ENCODE data around the gene PEX11B. TPM values are rescaled to one million over a fixed set of nuclear protein-coding genes. Genes with fewer than 3 reads are reported as not detected.
A peak's percentile ranks its signal among the peaks of the same experiment; 100 is the strongest.

PEX11B gene
- total RNA-seq, 1 donor from 2014 or later = 18.7 TPM

DNA sequence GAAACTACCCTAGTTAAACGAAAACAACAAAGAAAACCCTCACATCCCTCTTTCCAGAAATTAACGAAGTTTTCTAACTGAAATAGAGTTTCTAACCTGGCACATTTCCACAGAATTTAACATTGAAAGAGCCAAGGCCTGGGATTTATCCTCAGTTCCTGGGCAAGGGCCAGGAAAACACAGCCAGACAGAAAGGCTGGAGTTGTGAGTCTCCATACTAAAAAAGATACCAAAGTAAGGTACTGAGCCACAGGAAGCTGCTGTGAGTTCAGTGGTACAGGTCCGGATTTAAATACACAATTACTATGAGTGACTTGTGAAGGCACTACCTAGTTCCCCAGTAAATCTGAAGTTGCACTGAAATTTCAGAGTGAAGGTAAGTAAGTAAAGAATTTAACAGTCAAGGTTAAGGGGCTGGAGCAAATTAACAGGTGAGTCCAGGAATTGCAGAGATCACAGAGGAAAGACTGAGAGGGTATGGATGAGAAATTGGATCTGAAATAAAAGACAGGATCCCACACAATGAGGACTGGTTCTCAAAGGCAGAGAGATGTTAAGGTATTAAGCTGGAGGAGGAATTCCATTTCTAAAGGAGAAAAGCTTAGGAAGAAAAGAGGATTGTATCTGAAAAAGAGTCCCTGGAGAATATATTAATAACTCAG lies 38.4 kb upstream of the PEX11B start:
- TF ChIP-seq, protein P1, sequence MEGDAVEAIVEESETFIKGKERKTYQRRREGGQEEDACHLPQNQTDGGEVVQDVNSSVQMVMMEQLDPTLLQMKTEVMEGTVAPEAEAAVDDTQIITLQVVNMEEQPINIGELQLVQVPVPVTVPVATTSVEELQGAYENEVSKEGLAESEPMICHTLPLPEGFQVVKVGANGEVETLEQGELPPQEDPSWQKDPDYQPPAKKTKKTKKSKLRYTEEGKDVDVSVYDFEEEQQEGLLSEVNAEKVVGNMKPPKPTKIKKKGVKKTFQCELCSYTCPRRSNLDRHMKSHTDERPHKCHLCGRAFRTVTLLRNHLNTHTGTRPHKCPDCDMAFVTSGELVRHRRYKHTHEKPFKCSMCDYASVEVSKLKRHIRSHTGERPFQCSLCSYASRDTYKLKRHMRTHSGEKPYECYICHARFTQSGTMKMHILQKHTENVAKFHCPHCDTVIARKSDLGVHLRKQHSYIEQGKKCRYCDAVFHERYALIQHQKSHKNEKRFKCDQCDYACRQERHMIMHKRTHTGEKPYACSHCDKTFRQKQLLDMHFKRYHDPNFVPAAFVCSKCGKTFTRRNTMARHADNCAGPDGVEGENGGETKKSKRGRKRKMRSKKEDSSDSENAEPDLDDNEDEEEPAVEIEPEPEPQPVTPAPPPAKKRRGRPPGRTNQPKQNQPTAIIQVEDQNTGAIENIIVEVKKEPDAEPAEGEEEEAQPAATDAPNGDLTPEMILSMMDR (conservative IDR thresholded peaks at IDR 0.05) = no peak
- H3K36me3 Mint-ChIP-seq (ENCODE audit: low read depth) = no peaks in the 10 kb centered on the region
- no peak for DNase-seq (ENCODE audit: low read depth, low spot score)
- peak overlapping the region; percentile 89 for H3K4me3 Mint-ChIP-seq
- H3K27me3 Mint-ChIP-seq (ENCODE audit: low read depth) = peaks cover 23% of the 10 kb centered on the region
- no peaks in the 10 kb centered on the region for H3K9me3 Mint-ChIP-seq
- peak overlapping the region; percentile 54 for H3K27ac Mint-ChIP-seq (ENCODE audit: unreplicated experiment)
- H3K4me1 Mint-ChIP-seq = peaks cover 61% of the 10 kb centered on the region

DNA sequence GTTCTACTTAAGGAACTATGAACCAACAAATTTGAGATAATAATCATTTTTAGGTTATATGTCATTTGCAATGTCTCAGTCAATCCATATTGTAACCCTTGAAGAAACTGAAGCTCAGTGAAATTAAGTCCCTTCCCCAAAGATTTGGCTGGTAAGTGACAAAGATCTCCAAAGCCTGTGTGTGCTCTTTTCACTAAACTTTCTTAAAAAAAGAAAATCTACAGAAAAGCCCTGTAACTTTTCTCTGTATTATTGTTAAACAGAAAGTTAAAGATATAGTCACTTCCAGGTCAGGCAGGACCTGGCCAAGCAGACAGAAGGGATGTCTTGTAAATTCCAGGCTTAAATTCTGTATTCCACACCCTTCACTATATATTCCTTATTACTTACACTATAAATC lies 37.8 kb upstream of the PEX11B start:
- TF ChIP-seq, protein P1 (conservative IDR thresholded peaks at IDR 0.05) = no peak
- no peak overlapping the region for H3K27ac Mint-ChIP-seq (ENCODE audit: unreplicated experiment)
- DNase-seq (ENCODE audit: low read depth, low spot score) = no peak
- H3K4me1 Mint-ChIP-seq = peaks cover 62% of the 10 kb centered on the region
- H3K4me3 Mint-ChIP-seq = peak overlapping the region; percentile 89
- peaks cover 17% of the 10 kb centered on the region for H3K27me3 Mint-ChIP-seq (ENCODE audit: low read depth)
- no peaks in the 10 kb centered on the region for H3K36me3 Mint-ChIP-seq (ENCODE audit: low read depth)
- no peaks in the 10 kb centered on the region for H3K9me3 Mint-ChIP-seq

DNA sequence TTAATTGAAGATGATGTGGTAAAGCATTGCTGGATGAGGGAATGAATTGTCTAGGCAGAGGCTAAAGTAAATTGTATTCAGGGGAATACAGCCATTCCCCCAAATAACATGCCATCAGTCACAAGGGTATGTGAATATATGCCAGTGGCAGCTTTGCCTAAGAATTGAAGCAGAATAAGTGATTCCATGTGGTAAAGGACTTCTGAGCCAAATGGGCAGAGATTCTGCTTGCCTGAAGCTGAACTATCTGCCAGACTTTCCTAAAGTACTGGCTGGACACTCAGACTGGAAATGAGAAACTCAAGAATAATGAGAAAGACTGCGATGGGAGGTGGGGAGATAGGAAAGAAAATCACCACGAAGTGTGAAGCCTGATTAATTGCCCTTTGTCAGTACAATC lies 36.9 kb upstream of the PEX11B start:
- Mint-ChIP-seq H3K4me1 (peaks cover 65% of the 10 kb centered on the region), H3K9me3 (no peaks in the 10 kb centered on the region), H3K27me3 (ENCODE audit: low read depth) (peaks cover 9% of the 10 kb centered on the region), H3K4me3 (peak overlapping the region; percentile 89), H3K27ac (ENCODE audit: unreplicated experiment) (no peak overlapping the region), H3K36me3 (ENCODE audit: low read depth) (no peaks in the 10 kb centered on the region)
- DNase-seq (ENCODE audit: low read depth, low spot score) = no peak
- TF ChIP-seq, protein P1 (conservative IDR thresholded peaks at IDR 0.05) = no peak

DNA sequence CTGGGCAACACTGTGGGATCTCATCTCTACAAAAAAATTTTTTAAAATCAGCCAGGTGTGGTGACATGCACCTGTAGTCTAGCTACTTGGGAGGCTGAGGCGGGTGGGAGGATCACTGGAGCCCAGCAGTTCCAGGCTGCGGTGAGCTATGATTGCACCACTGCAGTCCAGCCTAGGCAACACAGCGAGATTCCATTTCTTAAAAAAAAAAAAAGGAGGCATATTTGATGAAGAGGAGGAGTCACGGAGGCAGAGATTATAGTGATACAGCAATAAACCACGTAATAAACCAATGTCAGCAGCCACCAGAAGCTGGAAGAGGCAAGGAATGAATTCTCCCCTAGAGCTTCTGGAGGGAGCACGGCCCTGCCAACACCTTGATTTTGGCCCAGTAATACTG lies 35.3 kb upstream of the PEX11B start:
- peaks cover 59% of the 10 kb centered on the region for H3K4me1 Mint-ChIP-seq
- H3K27ac Mint-ChIP-seq (ENCODE audit: unreplicated experiment) = no peak overlapping the region
- no peaks in the 10 kb centered on the region for H3K9me3 Mint-ChIP-seq
- peaks cover 3% of the 10 kb centered on the region for H3K27me3 Mint-ChIP-seq (ENCODE audit: low read depth)
- DNase-seq (ENCODE audit: low read depth, low spot score) = no peak
- no peaks in the 10 kb centered on the region for H3K36me3 Mint-ChIP-seq (ENCODE audit: low read depth)
- TF ChIP-seq, protein P1 (conservative IDR thresholded peaks at IDR 0.05) = no peak
- peak overlapping the region; percentile 4 for H3K4me3 Mint-ChIP-seq

DNA sequence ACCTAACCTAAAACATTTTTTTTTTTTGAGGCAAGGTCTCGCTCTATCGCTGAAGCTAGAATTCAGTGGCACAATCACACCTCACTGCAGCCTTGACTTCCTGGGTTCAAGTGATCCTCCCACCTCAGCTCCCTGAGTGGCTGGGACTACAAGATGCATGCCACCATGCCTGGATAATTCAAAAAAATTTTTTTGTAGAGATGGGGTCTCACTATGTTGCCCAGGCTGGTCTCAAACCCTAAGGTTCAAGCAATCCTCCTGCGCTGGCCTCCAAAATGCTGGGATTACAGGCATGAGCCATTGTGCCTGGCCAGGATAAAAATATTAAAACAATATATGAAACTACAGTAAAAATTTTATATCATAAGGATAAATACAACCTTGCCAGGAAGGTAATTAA lies 34.4 kb upstream of the PEX11B start:
- Mint-ChIP-seq H3K27me3 (ENCODE audit: low read depth) (no peaks in the 10 kb centered on the region), H3K4me3 (no peak overlapping the region), H3K4me1 (peaks cover 53% of the 10 kb centered on the region), H3K36me3 (ENCODE audit: low read depth) (no peaks in the 10 kb centered on the region), H3K27ac (ENCODE audit: unreplicated experiment) (no peak overlapping the region), H3K9me3 (no peaks in the 10 kb centered on the region)
- TF ChIP-seq, protein P1 (conservative IDR thresholded peaks at IDR 0.05) = no peak
- DNase-seq (ENCODE audit: low read depth, low spot score) = no peak

Measured in neural crest cell (in vitro differentiated cells).